HEK293 (cell line): Measurements from ENCODE around the gene METTL16.
A peak's percentile ranks its signal among the peaks of the same experiment; 100 is the strongest.

Source experiments
- BCL11B ChIP-seq: fragments of 450-650 bp; formaldehyde crosslinking; IDR thresholded peaks from 2 replicates; pipeline ENCODE4 v1.5.1; 2016; ENCODE audit warnings: low read depth, missing biosample characterization, missing genetic modification characterization
- INSM2 ChIP-seq: fragments of 450-650 bp; formaldehyde crosslinking; IDR thresholded peaks from 2 replicates; pipeline ENCODE4 v1.5.1; 2016; ENCODE audit warnings: missing biosample characterization, missing genetic modification characterization
- KLF8 ChIP-seq: fragments of 450-650 bp; formaldehyde crosslinking; IDR thresholded peaks from 2 replicates; pipeline ENCODE4 v1.5.1; 2016; ENCODE audit warnings: missing biosample characterization, missing genetic modification characterization
- MYNN ChIP-seq: fragments of 450-650 bp; formaldehyde crosslinking; IDR thresholded peaks from 2 replicates; pipeline ENCODE4 v1.5.1; 2016; ENCODE audit warnings: missing biosample characterization, missing genetic modification characterization, borderline replicate concordance
- PRDM4 ChIP-seq: fragments of 450-650 bp; formaldehyde crosslinking; IDR thresholded peaks from 2 replicates; pipeline ENCODE4 v1.5.1; 2017; ENCODE audit warnings: missing biosample characterization, missing genetic modification characterization
- PRDM6 ChIP-seq: fragments of 450-650 bp; formaldehyde crosslinking; IDR thresholded peaks from 2 replicates; pipeline ENCODE4 v1.5.1; 2017; ENCODE audit warnings: missing biosample characterization, missing genetic modification characterization
- TSHZ1 ChIP-seq: fragments of 450-650 bp; formaldehyde crosslinking; IDR thresholded peaks from 2 replicates; pipeline ENCODE4 v1.5.1; 2016; ENCODE audit warnings: missing biosample characterization, missing genetic modification characterization, borderline replicate concordance
- ZBTB17 ChIP-seq: fragments of 450-650 bp; formaldehyde crosslinking; IDR thresholded peaks from 2 replicates; pipeline ENCODE4 v1.5.1; 2016; ENCODE audit warnings: missing biosample characterization, missing genetic modification characterization
- ZBTB6 ChIP-seq: fragments of 450-650 bp; formaldehyde crosslinking; IDR thresholded peaks from 2 replicates; pipeline ENCODE4 v1.5.1; 2017; ENCODE audit warnings: missing biosample characterization, missing genetic modification characterization
- ZFHX2 ChIP-seq: fragments of 450-650 bp; formaldehyde crosslinking; conservative IDR thresholded peaks from 2 replicates; pipeline ENCODE4 v1.5.1; 2016; ENCODE audit warnings: missing biosample characterization, missing genetic modification characterization
- ZNF155 ChIP-seq: fragments of 450-650 bp; formaldehyde crosslinking; IDR thresholded peaks from 2 replicates; pipeline ENCODE4 v1.5.1; 2016; ENCODE audit warnings: missing biosample characterization, missing genetic modification characterization
- ZNF449 ChIP-seq: fragments of 450-650 bp; formaldehyde crosslinking; IDR thresholded peaks from 2 replicates; pipeline ENCODE4 v1.5.1; 2017; ENCODE audit warnings: missing biosample characterization, mild to moderate bottlenecking, missing genetic modification characterization, moderate library complexity
- ZNF473 ChIP-seq: fragments of 450-650 bp; formaldehyde crosslinking; IDR thresholded peaks from 2 replicates; pipeline ENCODE4 v1.5.1; 2017; ENCODE audit warnings: missing biosample characterization, missing genetic modification characterization
- ZNF501 ChIP-seq: fragments of 450-650 bp; formaldehyde crosslinking; IDR thresholded peaks from 2 replicates; pipeline ENCODE4 v1.5.1; 2016; ENCODE audit warnings: missing biosample characterization, missing genetic modification characterization
- ZNF560 ChIP-seq: fragments of 450-650 bp; formaldehyde crosslinking; IDR thresholded peaks from 2 replicates; pipeline ENCODE4 v1.5.1; 2017; ENCODE audit warnings: missing biosample characterization, missing genetic modification characterization, borderline replicate concordance
- ZNF571 ChIP-seq: fragments of 450-650 bp; formaldehyde crosslinking; IDR thresholded peaks from 2 replicates; pipeline ENCODE4 v1.5.0; 2017; ENCODE audit warnings: missing biosample characterization, missing genetic modification characterization
- ZNF600 ChIP-seq: fragments of 450-650 bp; formaldehyde crosslinking; IDR thresholded peaks from 2 replicates; pipeline ENCODE4 v1.5.1; 2016; ENCODE audit warnings: missing biosample characterization, missing genetic modification characterization
- ZNF645 ChIP-seq: fragments of 450-650 bp; formaldehyde crosslinking; IDR thresholded peaks from 2 replicates; pipeline ENCODE4; 2016; ENCODE audit warnings: missing biosample characterization, missing genetic modification characterization
- ZNF660 ChIP-seq: fragments of 450-650 bp; IDR thresholded peaks from 2 replicates; pipeline ENCODE4 v1.5.1; 2018; ENCODE audit warnings: missing biosample characterization, mild to moderate bottlenecking, missing genetic modification characterization
- ZSCAN18 ChIP-seq: fragments of 450-650 bp; formaldehyde crosslinking; IDR thresholded peaks from 2 replicates; pipeline ENCODE4 v1.5.1; 2016; ENCODE audit warnings: missing biosample characterization, missing genetic modification characterization
- ZSCAN5A ChIP-seq: fragments of 450-650 bp; formaldehyde crosslinking; IDR thresholded peaks from 2 replicates; pipeline ENCODE4 v1.5.1; 2016; ENCODE audit warnings: missing biosample characterization, missing genetic modification characterization

The METTL16 gene

GRCh38 chr17:2401426-2402221 lies 110.1 kb downstream of the METTL16 start (continued):
- TF ChIP-seq ZBTB6 (tag by site-specific recombination) (peak; percentile 88), ZNF600 (tag by site-specific recombination) (0 out of 2 replicates have a peak, but pooled peaks have one; percentile 14), ZNF155 (tag by site-specific recombination) (no peak), ZSCAN5A (no peak), ZNF501 (tag by site-specific recombination) (peak; percentile 70), ZNF645 (tag by site-specific recombination) (no peak), ZNF449 (tag by site-specific recombination) (0 out of 2 replicates have a peak, but pooled peaks have one; percentile 6), BCL11B (tag by site-specific recombination) (peak; percentile 76; the same call in 1 of the 2 replicates), ZNF571 (tag by site-specific recombination) (no peak), INSM2 (tag by site-specific recombination) (peak; percentile 69), PRDM6 (tag by site-specific recombination) (no peak), ZFHX2 (tag by site-specific recombination) (peak; percentile 80), ZSCAN18 (tag by site-specific recombination) (no peak), ZNF473 (no peak), MYNN (tag by site-specific recombination) (no peak), KLF8 (tag by site-specific recombination) (peak; percentile 99), TSHZ1 (tag by site-specific recombination) (no peak), ZNF560 (tag by site-specific recombination) (no peak), ZBTB17 (tag by site-specific recombination) (peak; percentile 50), ZNF660 (tag by site-specific recombination) (peak; percentile 22), PRDM4 (peak; percentile 52; the same call in 1 of the 2 replicates)
